NCI-H510A treated with DMSO at 0.1 percent for 48 hours (cell line): Measurements from ENCODE around the gene PRICKLE1.

ENCODE experiments used
- DNase-seq: peaks from one replicate; lab custom pipeline; 2025; lab: John Stamatoyannopoulos, UW

PRICKLE1 gene

DNA sequence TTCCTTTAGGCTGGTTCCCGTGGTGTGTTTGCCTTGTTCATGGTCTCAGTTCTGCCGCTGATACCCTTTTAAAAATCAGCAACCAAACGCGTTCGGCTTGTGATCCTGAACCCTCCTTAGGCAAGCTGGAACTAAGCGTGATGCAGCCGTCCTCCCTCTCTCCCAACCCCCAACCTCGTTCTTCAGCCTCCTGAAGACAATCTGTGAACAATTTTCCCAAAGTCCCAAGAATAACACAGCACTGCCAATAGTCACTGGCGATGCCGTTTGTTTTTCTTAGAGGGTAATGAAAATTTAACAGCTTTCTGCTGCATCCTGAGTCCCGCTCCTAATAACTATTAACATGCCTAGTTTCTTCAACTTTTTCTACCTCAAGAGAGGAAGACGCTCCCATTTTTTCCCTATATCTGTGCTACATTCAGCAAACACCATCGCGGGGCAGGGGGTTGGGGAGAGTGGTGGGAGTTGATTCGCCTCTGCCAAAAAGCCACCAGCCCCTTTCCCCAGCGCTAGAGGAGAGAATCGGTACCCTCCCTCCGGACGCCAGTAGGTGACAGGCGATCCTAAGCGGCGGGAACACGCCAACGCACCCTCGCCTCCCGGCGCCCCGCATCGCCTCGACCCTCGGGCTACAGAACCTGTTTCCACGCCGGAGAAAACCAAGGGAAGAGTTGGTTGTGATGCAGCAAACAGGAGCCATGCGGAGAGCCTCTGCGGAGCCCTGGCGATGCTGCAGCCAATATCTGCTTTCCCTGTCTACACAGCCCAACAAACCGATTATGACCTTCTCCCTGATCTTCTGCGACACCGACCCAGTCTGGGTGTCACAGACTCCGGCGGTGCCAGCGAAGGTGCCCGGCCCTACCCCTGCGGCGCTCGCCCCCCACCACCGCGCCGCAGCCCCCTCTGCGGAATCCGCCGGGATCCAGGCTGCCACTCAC lies 752 bp downstream of the PRICKLE1 start:
- no peak for DNase-seq

GRCh38 chr12:42587601-42588523 lies 1.7 kb downstream of the PRICKLE1 start:
- no peak for DNase-seq

DNA sequence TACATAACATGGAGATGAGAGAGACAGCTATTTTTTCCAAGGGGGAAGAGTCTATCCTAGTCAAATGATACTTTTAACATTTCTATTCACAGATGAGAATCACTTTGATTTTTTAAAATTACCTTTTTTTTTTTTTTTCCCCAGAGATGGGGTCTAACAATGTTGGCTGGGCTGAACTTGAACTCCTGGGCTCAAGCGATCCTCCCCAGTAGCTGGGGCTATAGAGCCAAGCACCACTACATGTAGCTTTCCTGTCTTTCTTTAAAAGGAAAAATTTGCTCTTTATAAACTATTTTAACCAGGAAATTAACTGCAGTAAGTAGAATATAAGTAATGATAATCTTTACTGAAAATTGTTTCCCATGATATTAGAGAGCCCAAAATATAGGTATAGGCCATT lies 3.3 kb downstream of the PRICKLE1 start:
- DNase-seq = no peak

DNA sequence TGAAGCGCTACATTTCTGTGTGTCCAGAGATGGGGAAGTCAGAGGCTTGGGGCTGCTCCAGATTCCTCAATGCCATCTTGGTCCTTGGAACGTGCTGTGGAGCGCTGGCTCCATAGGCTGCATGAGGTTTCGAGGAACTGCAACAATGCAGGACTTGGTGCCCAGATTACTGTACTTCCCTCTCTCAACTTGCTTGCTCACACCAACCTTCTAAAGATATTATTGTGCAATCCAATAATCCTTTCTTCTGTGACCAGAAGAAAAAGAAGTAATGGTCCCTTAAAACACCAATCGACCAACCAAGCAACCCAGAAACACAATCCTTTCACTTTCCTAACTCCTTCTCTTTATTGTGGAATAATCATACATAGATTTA lies 3.7 kb downstream of the PRICKLE1 start:
- no peak for DNase-seq

DNA sequence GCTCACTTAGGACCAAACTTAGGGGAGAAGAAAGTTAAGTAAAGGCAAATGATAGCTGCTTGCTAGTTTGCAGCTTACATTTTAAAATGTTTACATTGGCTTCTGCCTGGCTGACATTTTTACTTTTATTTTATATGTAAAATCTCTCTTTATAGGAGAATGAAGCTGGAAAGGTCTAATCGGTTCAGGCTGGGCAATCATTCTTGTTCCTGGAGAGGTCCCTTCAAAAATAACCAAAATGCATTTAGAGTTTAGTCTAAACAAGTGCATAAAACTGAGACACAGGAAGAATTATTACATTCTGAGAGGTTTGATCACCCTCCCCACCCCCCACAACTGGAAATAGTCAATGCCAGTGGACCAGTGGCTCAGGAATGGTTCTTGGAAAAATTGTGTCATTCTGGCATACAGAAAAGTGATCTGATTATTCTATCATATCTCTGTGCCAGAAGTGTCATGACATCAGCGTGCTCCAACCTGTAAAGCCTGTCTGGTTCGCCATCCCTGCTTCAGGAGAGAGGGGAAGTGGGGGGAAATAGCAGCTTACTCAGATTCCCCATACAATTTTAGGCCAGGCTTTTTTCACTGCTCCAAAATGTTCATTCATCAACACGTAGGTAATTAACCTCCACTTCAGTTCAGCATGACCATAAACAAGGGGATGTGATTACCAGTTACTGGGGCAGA lies 4.2 kb downstream of the PRICKLE1 start:
- no peak for DNase-seq

DNA sequence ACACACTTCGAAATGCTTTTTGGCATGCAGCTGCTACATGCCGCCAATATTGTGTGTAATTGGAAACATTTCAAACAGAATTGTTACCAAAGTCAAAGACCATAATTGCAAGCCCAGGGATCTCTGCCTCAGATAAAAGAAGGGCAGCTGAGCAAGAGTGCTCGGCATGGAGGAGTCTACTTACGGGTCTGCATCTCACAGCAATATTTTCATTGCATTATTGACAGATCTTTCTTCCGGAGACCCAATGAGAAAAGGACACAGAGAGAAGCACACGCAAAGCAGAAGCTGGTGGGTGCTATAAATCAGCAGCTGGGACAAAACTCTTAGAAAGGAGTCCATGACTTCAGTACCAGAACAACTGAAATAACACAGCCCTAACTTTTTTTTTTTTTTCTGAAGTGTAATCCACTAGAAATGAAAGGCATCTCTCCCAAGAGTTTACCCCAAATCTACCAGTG lies 4.9 kb downstream of the PRICKLE1 start:
- DNase-seq = no peak

DNA sequence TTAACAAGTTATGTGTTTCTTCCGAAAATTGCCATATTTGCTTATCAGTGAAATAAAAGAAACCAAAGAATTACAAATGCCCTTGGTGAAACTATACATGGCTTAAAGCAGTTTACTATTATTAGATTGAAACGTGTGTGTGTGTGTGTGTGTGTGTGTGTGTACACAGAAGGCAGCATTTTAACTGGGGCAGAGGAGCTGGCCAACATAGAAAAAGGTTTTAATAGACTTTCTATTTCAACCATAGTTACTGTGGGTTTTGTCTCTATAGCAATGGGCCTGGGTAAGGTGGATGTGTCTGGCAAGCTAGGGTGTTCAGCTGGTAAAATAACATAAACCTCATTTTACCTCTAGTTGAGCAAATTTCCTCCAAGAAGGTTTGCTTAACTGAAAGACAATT lies 6.5 kb downstream of the PRICKLE1 start:
- no peak for DNase-seq

DNA sequence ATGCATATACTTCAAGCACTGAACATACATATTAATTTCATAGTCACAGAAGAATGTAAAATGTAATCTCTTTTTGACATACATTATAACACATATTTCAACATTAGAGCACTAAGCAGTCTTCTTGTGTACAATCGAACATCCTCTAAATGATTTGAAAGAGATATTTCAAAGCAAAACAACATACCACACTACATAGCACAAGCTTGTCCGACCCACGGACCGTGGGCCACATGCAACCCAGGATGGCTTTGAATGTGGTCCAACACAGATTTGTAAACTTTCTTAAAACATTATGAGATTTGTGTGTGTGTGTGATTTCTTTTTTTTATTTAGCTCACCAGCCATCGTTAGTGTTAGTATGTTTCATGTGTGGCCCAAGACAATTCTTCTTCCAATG lies 7.0 kb downstream of the PRICKLE1 start:
- DNase-seq = no peak

- DNase-seq = no peak
Observed at GRCh38 chr12:42582050-42582449, 7.5 kb downstream of the PRICKLE1 start.

DNA sequence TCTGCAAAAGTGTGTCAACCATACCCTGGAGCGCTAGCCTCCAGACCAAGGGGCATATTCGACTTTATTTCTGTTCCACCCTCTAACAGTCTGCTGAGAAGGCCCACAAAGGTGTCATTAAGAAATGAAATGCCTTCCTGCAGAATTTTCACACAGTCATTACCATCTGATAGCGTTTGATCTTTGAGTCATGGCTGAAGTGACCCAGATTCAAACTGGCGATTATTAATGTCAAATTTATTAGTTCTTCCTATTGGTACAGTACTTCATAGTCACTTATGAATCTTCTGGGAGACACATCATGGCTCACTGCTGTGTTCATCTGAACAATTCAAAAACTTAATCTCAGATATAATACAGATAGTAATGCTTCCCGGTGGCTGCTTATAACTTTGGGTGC lies 13.2 kb downstream of the PRICKLE1 start:
- DNase-seq = no peak

DNA sequence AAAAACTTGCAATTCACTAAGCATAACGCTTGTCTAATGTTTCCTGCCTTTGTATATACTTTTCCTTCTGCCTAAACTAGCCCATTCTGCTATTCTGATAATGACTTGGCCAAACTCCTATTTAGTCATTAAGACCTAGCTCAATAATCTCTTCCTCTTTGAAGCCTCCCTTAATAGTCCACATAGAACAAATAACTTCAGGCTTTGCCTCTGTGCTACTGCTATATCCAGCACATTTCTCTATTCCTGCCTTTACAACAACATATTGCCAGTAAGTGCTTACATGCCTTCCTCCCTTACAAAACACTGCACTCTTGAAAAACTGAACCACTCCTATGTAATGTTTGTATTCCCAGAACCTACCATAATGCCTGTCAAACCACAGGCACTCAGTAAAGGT lies 13.8 kb downstream of the PRICKLE1 start:
- DNase-seq = no peak

- DNase-seq = peak; percentile 41
Observed at GRCh38 chr12:42574851-42575266, 14.7 kb downstream of the PRICKLE1 start.

DNA sequence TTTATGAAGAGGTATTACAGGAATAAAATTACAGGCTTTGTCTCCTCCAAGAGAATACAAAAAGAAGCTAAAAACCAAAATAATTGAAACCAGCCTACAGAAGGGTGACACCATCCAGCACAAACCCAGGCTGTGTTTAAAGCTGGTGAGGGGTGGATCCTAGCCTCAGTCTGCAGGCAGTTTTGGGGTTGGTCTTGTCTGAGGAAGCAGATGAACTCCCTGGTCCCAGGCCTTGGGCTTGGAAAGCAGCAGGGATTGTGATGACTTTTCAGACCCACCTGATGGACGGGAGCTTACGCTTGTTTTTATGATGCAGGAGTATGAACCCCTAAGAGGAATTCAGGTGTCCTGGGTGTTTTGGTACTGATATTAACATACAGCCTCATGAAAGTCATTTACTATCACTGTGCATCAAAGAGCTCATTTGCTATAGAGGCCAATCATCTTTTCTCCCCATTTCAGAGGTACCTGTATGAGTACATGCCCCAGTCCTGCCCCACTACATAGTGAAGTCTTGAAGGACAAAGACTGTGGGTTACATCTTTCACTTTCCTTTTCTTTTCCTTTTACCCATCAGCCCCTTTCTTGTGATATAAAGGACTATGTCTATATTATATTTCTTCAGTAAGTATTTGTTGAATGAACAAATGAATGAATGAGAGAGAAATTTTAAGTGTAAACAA lies 18.1 kb downstream of the PRICKLE1 start:
- DNase-seq = no peak

- DNase-seq = no peak
Observed at GRCh38 chr12:42570076-42570475, 19.5 kb downstream of the PRICKLE1 start.

DNA sequence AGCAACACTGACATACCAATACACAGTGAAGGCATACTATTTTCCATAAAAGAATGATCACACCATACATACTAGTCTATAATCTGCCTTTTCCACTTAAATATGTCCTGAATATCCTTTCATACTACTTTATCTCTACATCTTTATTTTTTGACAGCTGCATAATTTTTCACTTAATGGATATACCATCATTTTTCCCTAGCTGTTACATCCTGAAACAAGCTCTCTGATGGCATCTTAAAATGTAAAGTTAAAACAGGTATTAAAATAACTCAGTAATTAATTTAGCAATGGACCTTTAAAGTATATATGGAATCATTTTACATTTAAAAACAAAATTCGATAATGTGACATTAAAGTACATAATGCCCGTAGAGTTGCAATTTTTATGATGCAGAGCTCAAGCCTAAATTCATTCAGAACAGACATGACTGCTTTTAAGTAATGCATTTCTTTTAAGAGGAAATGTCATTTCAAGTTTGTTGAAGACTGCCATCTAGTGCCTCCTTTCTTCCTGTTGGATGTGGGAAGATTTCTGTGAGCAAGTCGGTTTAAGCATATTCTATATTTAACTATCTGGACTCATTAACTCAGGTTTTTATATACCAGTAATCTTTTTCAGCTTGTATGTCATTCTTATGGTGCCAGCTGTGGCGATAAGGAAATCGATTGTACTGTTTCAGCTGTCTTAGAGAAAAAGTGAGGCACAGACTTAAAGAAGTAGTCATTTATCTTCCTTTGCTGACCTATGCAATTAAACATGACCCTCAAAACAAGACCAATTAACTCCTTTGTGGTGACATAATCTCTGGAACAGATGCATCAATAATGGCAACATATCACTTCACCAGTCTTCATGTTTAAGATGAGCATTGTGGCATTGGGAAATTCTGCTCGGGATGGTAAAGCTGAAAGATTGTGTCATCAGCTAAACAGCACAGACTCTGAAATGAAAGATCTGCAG lies 20.3 kb downstream of the PRICKLE1 start:
- DNase-seq = peak; percentile 22

DNA sequence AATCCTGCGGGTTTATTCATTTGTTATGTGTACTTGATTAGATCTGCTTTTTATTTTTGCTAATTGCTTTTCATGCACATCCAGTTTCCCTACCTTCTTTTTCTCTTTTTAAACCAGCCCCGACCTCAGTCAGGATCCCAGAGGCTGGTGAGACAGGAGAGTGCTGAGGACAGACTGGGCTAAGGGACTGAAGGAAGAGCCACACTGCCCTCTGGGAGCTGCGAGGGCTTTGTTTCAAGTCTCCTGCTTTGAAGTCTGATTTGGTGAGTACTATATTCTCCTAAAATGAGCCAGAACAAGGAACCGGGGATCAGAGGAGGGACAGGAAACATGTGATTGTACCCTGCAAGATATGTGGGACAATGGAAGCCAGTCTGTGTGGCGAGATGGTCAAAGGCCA lies 23.9 kb downstream of the PRICKLE1 start:
- no peak for DNase-seq

DNA sequence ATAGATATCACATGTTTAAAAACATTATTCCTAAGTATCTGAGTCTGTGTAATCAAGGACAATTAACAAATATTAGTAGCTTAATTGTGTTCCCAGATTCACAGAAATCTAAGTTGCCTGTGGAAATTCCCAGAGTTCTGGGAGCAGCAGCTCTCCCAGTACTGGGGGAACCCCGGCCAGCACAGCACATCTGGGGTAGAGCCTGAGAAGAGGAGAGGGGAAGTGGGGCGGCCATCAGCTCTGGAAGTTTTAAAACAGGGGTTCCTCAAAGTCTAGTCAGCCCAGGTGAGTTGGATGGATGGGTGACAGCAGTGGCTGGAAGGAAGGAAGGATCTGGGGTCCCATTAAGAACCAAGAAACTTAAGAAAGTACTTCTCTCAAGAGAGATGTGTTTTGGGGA lies 24.6 kb downstream of the PRICKLE1 start:
- no peak for DNase-seq

GRCh38 chr12:42564556-42564955 lies 25.0 kb downstream of the PRICKLE1 start:
- no peak for DNase-seq

- no peak for DNase-seq
Observed at GRCh38 chr12:42560977-42561376, 28.6 kb downstream of the PRICKLE1 start.

- DNase-seq = no peak
Observed at GRCh38 chr12:42557586-42558172, 31.9 kb downstream of the PRICKLE1 start.
